ENCODE results near the gene UCN3.
A peak's percentile ranks its signal among the peaks of the same experiment; 100 is the strongest.

The UCN3 gene

GRCh38 chr10:5413012-5413938, 48.5 kb downstream of the UCN3 start:
- Histone ChIP-seq H3K27ac (no peak overlapping the region), H3K9me3 (ENCODE audit: severe bottlenecking) (no peaks in the 10 kb centered on the region), H3K36me3 (no peaks in the 10 kb centered on the region), H3K27me3 (ENCODE audit: insufficient read depth, low read depth, severe bottlenecking) (no peaks in the 10 kb centered on the region), H3K4me3 (ENCODE audit: low read depth, low read length) (peak overlapping the region; percentile 84)
- no peak for TF ChIP-seq CTCF (IDR thresholded peaks at IDR 0.05; ENCODE audit: low read depth, low read length)
- no peak for DNase-seq

GRCh38 chr10:5416981-5417380, 52.2 kb downstream of the UCN3 start:
- no peak overlapping the region for H3K4me3 ChIP-seq (ENCODE audit: low read depth, low read length)
- H3K27ac ChIP-seq, result no peak overlapping the region
- no peaks in the 10 kb centered on the region for H3K9me3 ChIP-seq (ENCODE audit: severe bottlenecking)
- H3K36me3 ChIP-seq, result no peaks in the 10 kb centered on the region
- H3K27me3 ChIP-seq (ENCODE audit: insufficient read depth, low read depth, severe bottlenecking), result no peaks in the 10 kb centered on the region
- no peak for TF ChIP-seq CTCF (IDR thresholded peaks at IDR 0.05; ENCODE audit: low read depth, low read length)
- no peak for DNase-seq

- no peak for TF ChIP-seq CTCF (IDR thresholded peaks at IDR 0.05; ENCODE audit: low read depth, low read length)
- Histone ChIP-seq H3K9me3 (ENCODE audit: severe bottlenecking) (no peaks in the 10 kb centered on the region), H3K4me3 (ENCODE audit: low read depth, low read length) (no peak overlapping the region), H3K36me3 (no peaks in the 10 kb centered on the region), H3K27me3 (ENCODE audit: insufficient read depth, low read depth, severe bottlenecking) (no peaks in the 10 kb centered on the region), H3K27ac (no peak overlapping the region)
- no peak for DNase-seq
Measured at GRCh38 chr10:5418584-5418983, 53.8 kb downstream of the UCN3 start.

- no peaks in the 10 kb centered on the region for H3K36me3 ChIP-seq
- H3K27me3 ChIP-seq (ENCODE audit: insufficient read depth, low read depth, severe bottlenecking), result no peaks in the 10 kb centered on the region
- no peaks in the 10 kb centered on the region for H3K9me3 ChIP-seq (ENCODE audit: severe bottlenecking)
- H3K4me3 ChIP-seq (ENCODE audit: low read depth, low read length), result no peak overlapping the region
- H3K27ac ChIP-seq, result no peak overlapping the region
- no peak for DNase-seq
- TF ChIP-seq CTCF (IDR thresholded peaks at IDR 0.05; ENCODE audit: low read depth, low read length), result no peak
Measured at GRCh38 chr10:5419466-5420094, 54.8 kb downstream of the UCN3 start.

- TF ChIP-seq CTCF (IDR thresholded peaks at IDR 0.05; ENCODE audit: low read depth, low read length), result no peak
- H3K36me3 ChIP-seq, result no peaks in the 10 kb centered on the region
- no peak overlapping the region for H3K27ac ChIP-seq
- H3K9me3 ChIP-seq (ENCODE audit: severe bottlenecking), result no peaks in the 10 kb centered on the region
- H3K27me3 ChIP-seq (ENCODE audit: insufficient read depth, low read depth, severe bottlenecking), result no peaks in the 10 kb centered on the region
- DNase-seq, result no peak
- no peak overlapping the region for H3K4me3 ChIP-seq (ENCODE audit: low read depth, low read length)
Measured at GRCh38 chr10:5423771-5424170, 59.0 kb downstream of the UCN3 start.
